NT2/D1 (cell line): ENCODE data around the gene MXD1.

Source experiments
- YY1 ChIP-seq: IDR thresholded peaks from 2 replicates; pipeline ENCODE4 v1.6.1; 2011; ENCODE audit not compliant: insufficient read length, insufficient read depth
- ZNF274 ChIP-seq: IDR thresholded peaks from 2 replicates; pipeline ENCODE4 v1.6.1; 2011; ENCODE audit warnings: mild to moderate bottlenecking, low read depth, low read length

DNA sequence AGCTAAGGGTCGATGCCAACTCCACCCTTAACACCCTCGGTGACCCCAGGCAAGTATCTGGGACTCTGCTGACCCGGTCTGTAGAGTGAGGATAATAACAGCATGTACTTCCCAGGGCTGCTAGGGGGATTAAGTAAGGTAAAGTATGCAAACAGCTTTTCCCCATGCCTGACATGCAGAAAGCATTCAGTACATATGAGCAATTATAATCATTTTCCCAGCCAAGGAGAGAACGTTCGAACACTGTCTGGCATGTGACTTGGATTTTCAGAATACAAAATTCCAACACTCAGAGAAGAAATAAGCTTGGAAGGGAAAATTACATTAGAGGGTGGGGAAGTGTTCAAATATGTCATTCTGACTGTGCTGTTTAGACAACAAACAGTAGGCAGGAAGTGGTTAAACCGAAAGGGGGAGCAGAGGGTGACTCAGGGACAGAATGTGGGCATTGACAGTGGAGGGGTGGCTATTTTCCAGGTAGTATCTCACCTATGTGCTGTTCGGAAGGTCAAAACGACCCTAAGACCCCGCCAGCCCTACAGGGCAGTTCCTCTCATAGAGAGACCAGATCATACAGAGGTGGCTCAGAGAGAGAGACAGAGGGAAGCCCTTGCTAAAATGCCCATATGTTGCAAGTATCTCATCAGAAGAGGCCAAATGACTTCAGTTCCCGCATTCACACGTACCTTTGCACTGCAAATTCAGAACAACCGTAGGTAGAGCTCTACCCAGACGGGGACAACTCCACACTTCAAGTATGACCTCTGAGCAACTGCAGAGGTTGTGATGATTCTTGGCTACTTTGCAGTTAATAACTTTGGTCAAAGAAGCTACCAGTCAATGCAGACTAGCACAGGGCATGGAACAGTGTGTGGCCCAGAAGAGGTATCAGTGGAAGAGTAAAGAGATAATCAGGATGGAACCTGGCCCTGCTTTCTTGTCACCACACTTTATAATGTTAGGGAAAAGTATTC is 31.7 kb downstream of the MXD1 start:
- TF ChIP-seq YY1 (no peak), ZNF274 (no peak)
